Ovary (tissue), 10 donors: ENCODE data around the gene DDRGK1. TPM values are rescaled to one million over a fixed set of nuclear protein-coding genes. Genes with fewer than 3 reads are reported as not detected.

Experiments
- DNase-seq, 5 donors: peaks; one replicate each; pipeline ENCODE4 v3.0.0-alpha.2; 2019 to 2020
- H3K27ac ChIP-seq, 2 donors: fragments of 200-600 bp; one replicate each; pipeline versions ENCODE4 v1.5.1 to v1.8.0; 2019 to 2022
- H3K27me3 ChIP-seq: fragments of 200-600 bp; one replicate; pipeline ENCODE4 v1.8.0; 2022
- H3K36me3 ChIP-seq: fragments of 200-600 bp; sonication (generic); one replicate; pipeline ENCODE4 v1.5.1; 2019
- H3K4me1 ChIP-seq: one replicate; pipeline ENCODE4 v1.8.1; 2013; ENCODE audit warnings: mild to moderate bottlenecking, moderate library complexity; ENCODE audit not compliant: insufficient read depth
- H3K4me3 ChIP-seq: fragments of 200-600 bp; sonication (generic); one replicate; pipeline ENCODE4 v1.5.1; 2017
- H3K9me3 ChIP-seq, 2 donors: fragments of 200-600 bp in 1 of 2; sonication (generic) in 1 of 2; one replicate each; pipeline versions ENCODE4 v1.5.1 to v1.8.1; 2013 to 2019; ENCODE audit warnings: mild to moderate bottlenecking in 1 of 2, moderate library complexity in 1 of 2
- CTCF ChIP-seq, 3 donors: fragments of 450-650 bp in 2 of 3; fragments of 200-600 bp in 1 of 3; IDR thresholded peaks; one replicate each; pipeline versions ENCODE4 v1.5.1 to v1.8.0; 2016 to 2022; ENCODE audit warnings: antibody characterized with exemption in 3 of 3, mild to moderate bottlenecking in 1 of 3
- EP300 ChIP-seq: sonication (generic); formaldehyde crosslinking; IDR thresholded peaks from one replicate; pipeline ENCODE4 v1.6.1; 2017; ENCODE audit warnings: antibody characterized with exemption
- POLR2A ChIP-seq: fragments of 450-650 bp; IDR thresholded peaks from one replicate; pipeline ENCODE4 v1.6.1; 2017; ENCODE audit warnings: antibody characterized with exemption, mild to moderate bottlenecking, moderate library complexity
- WGBS, 3 donors: extraction: QIAGEN DNeasy Blood & Tissue Kit in 1 of 3; methylation state at CpG; one replicate each; pipeline versions ENCODE4 v1.1.5 to v1.1.7; 2013 to 2017; 5-methylcytosine and 5-hydroxymethylcytosine counted together
- intact Hi-C, 4 donors: fragments of 100-400 bp; cut with DNase I; formaldehyde crosslinking; loops; one replicate each; pipeline versions ENCODE4 v1.11.0 to v1.15.1; 2022 to 2023
- long read RNA-seq, 3 donors: library from polyadenylated mRNA in 2 of 3; unstranded in 2 of 3; transcript quantifications; one replicate each; pipeline ENCODE4 v2.0.0 and lab custom pipeline, GENCODE V29; 2021 to 2026
- polyA plus RNA-seq, 2 donors: library from polyadenylated mRNA; stranded (reverse); fragments of 200-250 nt in 1 of 2; fragments of 350-450 nt in 1 of 2; fragmentation: Illumina TruSeq in 1 of 2; extraction: RNeasy Lipid Tissue Mini Kit (QIAGEN cat#74804) in 1 of 2; gene quantifications; one replicate each; pipeline ENCODE4 v1.2.3, GENCODE V29; 2013 to 2014
- total RNA-seq, 7 donors: library from RNA; depleted of rRNA in 2 of 7; stranded (reverse); fragments of >200 nt in 2 of 7; fragmentation: NEBNext Ultra II Directional in 3 of 7; extraction: Animal tissue kit (Norgen Biotek cat#: 25700) in 3 of 7; gene quantifications; one replicate each; pipeline versions ENCODE4 v1.1.0 to v1.2.4, GENCODE V29; 2016 to 2023
- donor health status: DM: no; HTN: no; CAD: no; lungs with moderate emphysema.
- donor health status: DM: no; HTN: no; CAD: no.
- donor health status: Bipolar disorder and iron deficiency.
- donor health status: DM: yes; HTN: yes; CAD: no.
- donor health status: DM: no; HTN: no; CAD: no.
- donor health status: DM: yes; HTN: yes; CAD: no.

DDRGK1 gene
- total RNA-seq = 10 to 100 TPM; 44.2 to 63.9 (median 52.5) TPM
- 10 to 100 TPM; 38.5 to 60.6 TPM for polyA plus RNA-seq
- long read RNA-seq, donor 1, transcript DDRGK1-201 (9 exons, 1,306 nt) = major isoform, 113 of 164 reads
- long read RNA-seq, donor 1, partial matches to known transcripts = 9 of 164 reads
- long read RNA-seq, donor 1, other reads (novel, unspliced or antisense) = 39 of 164 reads
- long read RNA-seq, donor 2, transcript DDRGK1-201 (9 exons, 1,306 nt) = major isoform, 16 of 20 reads
- long read RNA-seq, donor 2, partial matches to known transcripts = 0 of 20 reads
- long read RNA-seq, donor 2, other reads (novel, unspliced or antisense) = 0 of 20 reads
- long read RNA-seq, donor 3, transcript DDRGK1-201 (9 exons, 1,306 nt) = major isoform, 60 of 77 reads
- long read RNA-seq, donor 3, partial matches to known transcripts = 2 of 77 reads
- long read RNA-seq, donor 3, other reads (novel, unspliced or antisense) = 14 of 77 reads

GRCh38 chr20:3204124-3204794 is at the start of gene DDRGK1:
Gene DDRGK1 (minus strand): TSS chr20:3204682. CDS start chr20:3204627, 55 bp downstream.
- intact Hi-C loops = no loop called here
- whole genome bisulfite sequencing, 3 donors = 0 to 1% (median 1%) methylated on average over 42 to 48 of the region's 48 CpGs
- peaks cover 7% of the 10 kb centered on the region for H3K4me1 ChIP-seq
- peak; percentile 86 to 95 (median 93) for DNase-seq
- no peak for TF ChIP-seq EP300
- TF ChIP-seq POLR2A = peak; percentile 83
- TF ChIP-seq CTCF (IDR thresholded peaks at IDR 0.05) = peak in 1 of 3 donors; percentile 17
- H3K36me3 ChIP-seq = no peaks in the 10 kb centered on the region
- no peaks in the 10 kb centered on the region for H3K27me3 ChIP-seq
- no peaks in the 10 kb centered on the region for H3K9me3 ChIP-seq
- peak within 1 kb of the TSS; percentile 70 for H3K4me3 ChIP-seq
- H3K27ac ChIP-seq = peak within 1 kb of the TSS; percentile 24 to 68

- H3K27me3 ChIP-seq = no peaks in the 10 kb centered on the region
- DNase-seq = no peak
- H3K9me3 ChIP-seq = no peaks in the 10 kb centered on the region
- no peak for TF ChIP-seq CTCF (IDR thresholded peaks at IDR 0.05)
- TF ChIP-seq POLR2A = no peak
- TF ChIP-seq EP300 = no peak
- H3K4me1 ChIP-seq = peaks cover 6% of the 10 kb centered on the region
- H3K36me3 ChIP-seq = no peaks in the 10 kb centered on the region
- H3K27ac ChIP-seq = no peak overlapping the region
- intact Hi-C loops = no loop called here
- 57 to 67% (median 64%) methylated on average over 8 of the region's 8 CpGs for WGBS, 3 donors
- no peak overlapping the region for H3K4me3 ChIP-seq
Measured at GRCh38 chr20:3251806-3252205, 47.3 kb upstream of the DDRGK1 start.

- intact Hi-C loops = no loop called here
Measured at GRCh38 chr20:3250091-3250504, 45.6 kb upstream of the DDRGK1 start.

More at GRCh38 chr20:3250091-3250504, 45.6 kb upstream of the DDRGK1 start:
- WGBS, 3 donors = 33 to 48% (median 45%) methylated on average over 10 of the region's 10 CpGs
- no peak overlapping the region for H3K27ac ChIP-seq
- DNase-seq = peak in 2 of 5 donors; percentile 21 to 66
- H3K9me3 ChIP-seq = no peaks in the 10 kb centered on the region
- peaks cover 6% of the 10 kb centered on the region for H3K4me1 ChIP-seq
- no peaks in the 10 kb centered on the region for H3K36me3 ChIP-seq
- TF ChIP-seq CTCF (IDR thresholded peaks at IDR 0.05) = no peak
- no peak for TF ChIP-seq POLR2A
- no peak for TF ChIP-seq EP300
- H3K4me3 ChIP-seq = no peak overlapping the region
- no peaks in the 10 kb centered on the region for H3K27me3 ChIP-seq
